HepG2 (cell line): Measurements from ENCODE around the gene KIFC1. TPM values are rescaled to one million over a fixed set of nuclear protein-coding genes. Genes with fewer than 3 reads are reported as not detected.

ENCODE experiments used
- DNMT3B ChIP-seq: conservative IDR thresholded peaks from 2 replicates; pipeline ENCODE4 v1.6.1; 2016; ENCODE audit warnings: missing biosample characterization, control low read depth
- FOSL1 ChIP-seq: sonication (generic); formaldehyde crosslinking; IDR thresholded peaks from 2 replicates; pipeline ENCODE4 v1.9.0; 2021; ENCODE audit warnings: missing genetic modification reagents, borderline replicate concordance
- HNF4G ChIP-seq, 2 experiments: sonication (generic) in 1 of 2; formaldehyde crosslinking in 1 of 2; IDR thresholded peaks; 2 replicates each; pipeline versions ENCODE4 v1.4.0 to v1.6.1; 2011 to 2020; ENCODE audit warnings: borderline replicate concordance in 2 of 2, low read depth in 2 of 2, mild to moderate bottlenecking in 2 of 2, low read length in 1 of 2, missing genetic modification reagents in 1 of 2, moderate library complexity in 1 of 2
- NAIF1 ChIP-seq: sonication (generic); formaldehyde crosslinking; IDR thresholded peaks from 2 replicates; pipeline ENCODE4 v1.5.0; 2020; ENCODE audit warnings: mild to moderate bottlenecking, missing genetic modification reagents, borderline replicate concordance
- NR3C1 ChIP-seq: sonication (generic); formaldehyde crosslinking; IDR thresholded peaks from 2 replicates; pipeline ENCODE4 v1.4.0; 2020; ENCODE audit warnings: missing genetic modification reagents
- PCBP2 ChIP-seq: fragments of 200-400 bp; formaldehyde crosslinking; optimal IDR thresholded peaks from 2 replicates; pipeline ENCODE3; 2018; ENCODE audit warnings: low read length, low read depth; ENCODE audit not compliant: poor library complexity, severe bottlenecking
- SSRP1 ChIP-seq: IDR thresholded peaks from 2 replicates; pipeline ENCODE4 v1.6.1; 2016; ENCODE audit warnings: control low read depth
- STAT5B ChIP-seq: sonication (generic); formaldehyde crosslinking; IDR thresholded peaks from 2 replicates; pipeline ENCODE4 v1.4.0; 2020; ENCODE audit warnings: missing genetic modification reagents
- TAF15 ChIP-seq: fragments of 200-400 bp; formaldehyde crosslinking; IDR thresholded peaks from one replicate; pipeline ENCODE4 v1.6.1; 2018; ENCODE audit warnings: mild to moderate bottlenecking, low read depth, low read length; ENCODE audit not compliant: poor library complexity, severe bottlenecking
- ZBTB46 ChIP-seq: sonication (generic); formaldehyde crosslinking; IDR thresholded peaks from 2 replicates; pipeline ENCODE4 v1.4.0; 2020; ENCODE audit warnings: mild to moderate bottlenecking, missing genetic modification reagents, borderline replicate concordance
- ZFP82 ChIP-seq: sonication (generic); formaldehyde crosslinking; IDR thresholded peaks from 2 replicates; pipeline ENCODE4 v1.5.1; 2020; ENCODE audit warnings: mild to moderate bottlenecking, missing genetic modification reagents, borderline replicate concordance
- ZNF784 ChIP-seq: sonication (generic); formaldehyde crosslinking; IDR thresholded peaks from 2 replicates; pipeline ENCODE4 v1.5.1; 2020; ENCODE audit warnings: missing genetic modification reagents, mild to moderate bottlenecking, borderline replicate concordance
- polyA plus RNA-seq, 8 experiments: library from polyadenylated mRNA; depleted of rRNA in 3 of 8; stranded (reverse) in 7 of 8; unstranded in 1 of 8; fragments of >200 nt; fragmentation: Illumina TruSeq in 4 of 8; extraction: Trizol in 4 of 8; gene quantifications; 2 replicates each; pipeline versions ENCODE4 v1.2.1 to v1.2.3, GENCODE V29; 2011 to 2016; ENCODE audit warnings: low read depth in 4 of 8, missing spikeins in 1 of 8, mixed read lengths in 1 of 8; ENCODE audit not compliant: insufficient read depth in 1 of 8
- total RNA-seq, 5 experiments: library from RNA; depleted of rRNA; stranded (reverse); fragments of >200 nt; fragmentation: Illumina TruSeq; extraction: Trizol; gene quantifications; 2 replicates each; pipeline ENCODE4 v1.2.3, GENCODE V29; 2016; ENCODE audit warnings: low read depth in 1 of 5
- TF ChIP-seq, protein P1 (sequence below): sonication (generic); formaldehyde crosslinking; IDR thresholded peaks from 2 replicates; pipeline ENCODE4 v1.4.0; 2020; ENCODE audit warnings: missing genetic modification reagents, borderline replicate concordance
- TF ChIP-seq, protein P2 (sequence below), 2 experiments: sonication (generic) in 1 of 2; formaldehyde crosslinking in 1 of 2; IDR thresholded peaks; 2 replicates each; pipeline versions ENCODE4 v1.6.1 to v1.9.0; 2014 to 2022; ENCODE audit warnings: antibody characterized with exemption in 1 of 2, borderline replicate concordance in 1 of 2, inconsistent platforms in 1 of 2, low read depth in 1 of 2, missing genetic modification reagents in 1 of 2

KIFC1 gene
- total and polyA plus RNA-seq, 2 of the 13 experiments (the other 11 are each of a cell fraction or from before 2014, with no cell fraction given), result 25.0 to 45.5 TPM

GRCh38 chr6:33453393-33454008 lies 61.9 kb downstream of the KIFC1 start (continued):
- no peak for TF ChIP-seq ZBTB46 (CRISPR knock-in tag)
- no peak for TF ChIP-seq STAT5B (CRISPR knock-in tag)
- TF ChIP-seq, protein P1, sequence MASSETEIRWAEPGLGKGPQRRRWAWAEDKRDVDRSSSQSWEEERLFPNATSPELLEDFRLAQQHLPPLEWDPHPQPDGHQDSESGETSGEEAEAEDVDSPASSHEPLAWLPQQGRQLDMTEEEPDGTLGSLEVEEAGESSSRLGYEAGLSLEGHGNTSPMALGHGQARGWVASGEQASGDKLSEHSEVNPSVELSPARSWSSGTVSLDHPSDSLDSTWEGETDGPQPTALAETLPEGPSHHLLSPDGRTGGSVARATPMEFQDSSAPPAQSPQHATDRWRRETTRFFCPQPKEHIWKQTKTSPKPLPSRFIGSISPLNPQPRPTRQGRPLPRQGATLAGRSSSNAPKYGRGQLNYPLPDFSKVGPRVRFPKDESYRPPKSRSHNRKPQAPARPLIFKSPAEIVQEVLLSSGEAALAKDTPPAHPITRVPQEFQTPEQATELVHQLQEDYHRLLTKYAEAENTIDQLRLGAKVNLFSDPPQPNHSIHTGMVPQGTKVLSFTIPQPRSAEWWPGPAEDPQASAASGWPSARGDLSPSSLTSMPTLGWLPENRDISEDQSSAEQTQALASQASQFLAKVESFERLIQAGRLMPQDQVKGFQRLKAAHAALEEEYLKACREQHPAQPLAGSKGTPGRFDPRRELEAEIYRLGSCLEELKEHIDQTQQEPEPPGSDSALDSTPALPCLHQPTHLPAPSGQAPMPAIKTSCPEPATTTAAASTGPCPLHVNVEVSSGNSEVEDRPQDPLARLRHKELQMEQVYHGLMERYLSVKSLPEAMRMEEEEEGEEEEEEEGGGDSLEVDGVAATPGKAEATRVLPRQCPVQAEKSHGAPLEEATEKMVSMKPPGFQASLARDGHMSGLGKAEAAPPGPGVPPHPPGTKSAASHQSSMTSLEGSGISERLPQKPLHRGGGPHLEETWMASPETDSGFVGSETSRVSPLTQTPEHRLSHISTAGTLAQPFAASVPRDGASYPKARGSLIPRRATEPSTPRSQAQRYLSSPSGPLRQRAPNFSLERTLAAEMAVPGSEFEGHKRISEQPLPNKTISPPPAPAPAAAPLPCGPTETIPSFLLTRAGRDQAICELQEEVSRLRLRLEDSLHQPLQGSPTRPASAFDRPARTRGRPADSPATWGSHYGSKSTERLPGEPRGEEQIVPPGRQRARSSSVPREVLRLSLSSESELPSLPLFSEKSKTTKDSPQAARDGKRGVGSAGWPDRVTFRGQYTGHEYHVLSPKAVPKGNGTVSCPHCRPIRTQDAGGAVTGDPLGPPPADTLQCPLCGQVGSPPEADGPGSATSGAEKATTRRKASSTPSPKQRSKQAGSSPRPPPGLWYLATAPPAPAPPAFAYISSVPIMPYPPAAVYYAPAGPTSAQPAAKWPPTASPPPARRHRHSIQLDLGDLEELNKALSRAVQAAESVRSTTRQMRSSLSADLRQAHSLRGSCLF (CRISPR knock-in tag), result no peak
- TF ChIP-seq, protein P2, sequence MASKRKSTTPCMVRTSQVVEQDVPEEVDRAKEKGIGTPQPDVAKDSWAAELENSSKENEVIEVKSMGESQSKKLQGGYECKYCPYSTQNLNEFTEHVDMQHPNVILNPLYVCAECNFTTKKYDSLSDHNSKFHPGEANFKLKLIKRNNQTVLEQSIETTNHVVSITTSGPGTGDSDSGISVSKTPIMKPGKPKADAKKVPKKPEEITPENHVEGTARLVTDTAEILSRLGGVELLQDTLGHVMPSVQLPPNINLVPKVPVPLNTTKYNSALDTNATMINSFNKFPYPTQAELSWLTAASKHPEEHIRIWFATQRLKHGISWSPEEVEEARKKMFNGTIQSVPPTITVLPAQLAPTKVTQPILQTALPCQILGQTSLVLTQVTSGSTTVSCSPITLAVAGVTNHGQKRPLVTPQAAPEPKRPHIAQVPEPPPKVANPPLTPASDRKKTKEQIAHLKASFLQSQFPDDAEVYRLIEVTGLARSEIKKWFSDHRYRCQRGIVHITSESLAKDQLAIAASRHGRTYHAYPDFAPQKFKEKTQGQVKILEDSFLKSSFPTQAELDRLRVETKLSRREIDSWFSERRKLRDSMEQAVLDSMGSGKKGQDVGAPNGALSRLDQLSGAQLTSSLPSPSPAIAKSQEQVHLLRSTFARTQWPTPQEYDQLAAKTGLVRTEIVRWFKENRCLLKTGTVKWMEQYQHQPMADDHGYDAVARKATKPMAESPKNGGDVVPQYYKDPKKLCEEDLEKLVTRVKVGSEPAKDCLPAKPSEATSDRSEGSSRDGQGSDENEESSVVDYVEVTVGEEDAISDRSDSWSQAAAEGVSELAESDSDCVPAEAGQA (IDR thresholded peaks at IDR 0.05; ENCODE audit: low read depth), result no peak
- TF ChIP-seq, protein P2 (CRISPR knock-in tag; IDR thresholded peaks at IDR 0.05; ENCODE audit: borderline replicate concordance), result 0 out of 2 replicates have a peak, but pooled peaks have one; percentile 12
- TF ChIP-seq ZNF784, result 0 out of 2 replicates have a peak, but pooled peaks have one; percentile 9
- no peak for TF ChIP-seq ZFP82 (CRISPR knock-in tag)
- TF ChIP-seq NR3C1, result no peak
- TF ChIP-seq TAF15, result no peak
- TF ChIP-seq NAIF1 (CRISPR knock-in tag), result 0 out of 2 replicates have a peak, but pooled peaks have one; percentile 24
- TF ChIP-seq PCBP2, result no peak
- no peak for TF ChIP-seq DNMT3B
- TF ChIP-seq FOSL1 (CRISPR knock-in tag), result no peak
- TF ChIP-seq SSRP1 (CRISPR knock-in tag), result no peak
- TF ChIP-seq HNF4G (IDR thresholded peaks at IDR 0.05; ENCODE audit: borderline replicate concordance, low read depth, low read length), result no peak
- TF ChIP-seq HNF4G (CRISPR knock-in tag; IDR thresholded peaks at IDR 0.05; ENCODE audit: borderline replicate concordance, low read depth), result no peak
